Panc1 (cell line): ENCODE measurements around the gene SLC39A7. TPM values are rescaled to one million over a fixed set of nuclear protein-coding genes. Genes with fewer than 3 reads are reported as not detected.

ENCODE experiments used
- ATAC-seq: fragments of 200-7000 bp; cut with Tn5 transposase; 2 replicates; pipeline ENCODE4 v1.9.1; 2020; ENCODE audit warnings: mild to moderate bottlenecking, moderate library complexity
- BruUV-seq: library from RNA; stranded (reverse); fragments of 400-500 nt; replicated peaks from 2 replicates; lab custom pipeline; 2021; lab: Mats Ljungman, UMichigan
- CTCF ChIA-PET: fragments of 300-600 bp; sonication (Branson Sonifier 250); formaldehyde crosslinking; loops from one replicate; lab custom pipeline; 2022; ENCODE audit warnings: antibody characterized with exemption; lab: Charles Lee
- POLR2A ChIA-PET: fragments of 300-600 bp; sonication (Branson Sonifier 250); formaldehyde crosslinking; loops from one replicate; lab custom pipeline; 2022; ENCODE audit warnings: antibody characterized with exemption; lab: Charles Lee
- DNase-seq: peaks from one replicate; pipeline ENCODE4 v3.0.0-alpha.2; 2010; ENCODE audit warnings: low read depth, low spot score
- H3K27ac ChIP-seq: 2 replicates; pipeline ENCODE4 v1.5.1; 2011; ENCODE audit warnings: mild to moderate bottlenecking, low read length, inconsistent platforms
- H3K27me3 ChIP-seq: fragments of 200-500 bp; sonication (Bioruptor generic); 2 replicates; pipeline ENCODE4 v1.6.0; 2014; ENCODE audit warnings: low read length, inconsistent platforms; ENCODE audit not compliant: control insufficient read depth, insufficient read depth
- H3K36me3 ChIP-seq: fragments of 200-500 bp; sonication (Bioruptor generic); 2 replicates; pipeline ENCODE4 v1.5.1; 2014; ENCODE audit warnings: inconsistent platforms, mild to moderate bottlenecking, low read length, moderate library complexity; ENCODE audit not compliant: control insufficient read depth, insufficient read depth
- H3K4me1 ChIP-seq: 2 replicates; pipeline ENCODE4 v1.5.1; 2011; ENCODE audit warnings: inconsistent platforms, mild to moderate bottlenecking, low read length, moderate library complexity; ENCODE audit not compliant: control insufficient read depth, insufficient read depth
- H3K4me3 ChIP-seq, 2 experiments: 2 replicates each; pipeline ENCODE4 v1.5.1; 2011 to 2012; ENCODE audit warnings: low read depth in 2 of 2, low read length in 2 of 2, mild to moderate bottlenecking in 2 of 2, inconsistent platforms in 1 of 2, moderate library complexity in 1 of 2
- H3K9me3 ChIP-seq: fragments of 200-500 bp; sonication (Bioruptor generic); 2 replicates; pipeline ENCODE4 v1.5.1; 2014; ENCODE audit warnings: low read depth, mild to moderate bottlenecking, inconsistent platforms, low read length, moderate library complexity; ENCODE audit not compliant: control insufficient read depth, insufficient read depth
- POLR2AphosphoS5 ChIP-seq: IDR thresholded peaks from 2 replicates; pipeline ENCODE4 v1.6.1; 2012; ENCODE audit warnings: mild to moderate bottlenecking, low read depth, low read length, moderate library complexity
- SIN3A ChIP-seq: IDR thresholded peaks from 2 replicates; pipeline ENCODE4 v1.6.1; 2012; ENCODE audit warnings: low read depth, mild to moderate bottlenecking, low read length, moderate library complexity, borderline replicate concordance; ENCODE audit not compliant: insufficient read depth
- TCF7L2 ChIP-seq: IDR thresholded peaks from 2 replicates; pipeline ENCODE4 v1.6.1; 2011; ENCODE audit warnings: mild to moderate bottlenecking, low read depth, low read length, inconsistent platforms
- in situ Hi-C: cut with HindIII; loops from 2 replicates; pipeline ENCODE4 v1.10.0; 2016; ENCODE audit warnings: low sequenced_read_pairs, low pct_unique_long_range_greater_than_20kb
- intact Hi-C: fragments of 100-400 bp; cut with micrococcal nuclease; formaldehyde crosslinking; loops from one replicate; pipeline ENCODE4 v1.10.0; 2022; ENCODE audit not compliant: unreplicated experiment
- total RNA-seq: library from RNA; stranded (reverse); gene quantifications from one replicate; pipeline ENCODE4 v1.2.1, GENCODE V29; 2021; ENCODE audit not compliant: unreplicated experiment
- TF ChIP-seq, protein P1 (sequence below): fragments of 450-650 bp; IDR thresholded peaks from 2 replicates; pipeline ENCODE4 v1.5.1; 2017; ENCODE audit warnings: mild to moderate bottlenecking
- TF ChIP-seq, protein P2 (sequence below), 2 experiments: IDR thresholded peaks; 2 replicates each; pipeline ENCODE4 v1.6.1; 2011 to 2012; ENCODE audit warnings: low read depth in 2 of 2, control low read depth in 1 of 2, low read length in 1 of 2, mild to moderate bottlenecking in 1 of 2, moderate library complexity in 1 of 2; ENCODE audit not compliant: insufficient read depth in 1 of 2

The SLC39A7 gene
- total RNA-seq, 1 experiment from 2014 or later: 135 TPM

DNA sequence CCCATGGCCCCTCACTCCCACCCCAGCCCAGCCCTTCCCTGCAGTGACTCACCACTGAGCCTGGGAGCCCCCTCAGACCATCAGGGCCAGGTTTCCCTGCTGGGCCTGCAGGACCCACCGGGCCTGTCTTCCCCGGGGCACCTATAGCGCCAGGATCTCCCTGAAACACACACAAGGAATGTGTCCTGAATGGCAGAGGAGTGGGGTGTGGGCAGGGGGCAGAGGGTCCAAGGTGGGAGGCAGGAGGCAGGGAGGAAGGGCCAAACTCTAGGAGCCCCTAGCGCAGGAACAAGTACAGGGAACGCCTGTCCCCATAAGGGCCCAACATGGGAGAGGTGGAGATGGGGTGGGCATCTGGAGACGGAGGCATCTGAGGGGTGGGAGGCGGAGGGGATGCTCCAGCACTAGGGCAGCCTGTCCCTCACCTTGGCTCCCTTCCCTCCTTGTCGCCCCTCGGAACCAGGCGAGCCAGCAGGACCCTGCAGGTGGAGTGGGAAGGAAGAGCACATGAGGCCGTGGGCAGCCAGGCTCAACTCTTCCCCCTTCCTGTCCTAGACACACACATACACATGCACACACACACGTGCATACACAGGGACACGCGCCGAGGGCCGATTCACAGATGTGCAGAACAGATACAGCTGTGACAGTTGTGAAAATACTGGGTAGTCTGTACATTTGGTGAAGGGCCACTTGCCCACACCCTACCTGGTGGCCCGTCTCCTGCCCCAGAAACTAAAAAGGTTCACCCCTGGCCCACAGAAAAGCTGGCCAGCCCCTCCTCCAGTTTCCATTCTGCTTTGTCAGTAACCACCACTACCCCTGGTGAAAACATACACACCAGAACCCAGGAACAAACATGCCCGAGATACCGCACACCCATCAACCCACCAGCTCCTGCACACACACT lies 33.0 kb upstream of the SLC39A7 start:
- in situ Hi-C loops: no loop called here
- H3K36me3 ChIP-seq: no peaks in the 10 kb centered on the region
- DNase-seq (no peak), ATAC-seq (no peak)
- POLR2A ChIA-PET: no interaction called here
- TF ChIP-seq TCF7L2 (no peak), SIN3A (no peak), POLR2AphosphoS5 (no peak)
- TF ChIP-seq, protein P1, sequence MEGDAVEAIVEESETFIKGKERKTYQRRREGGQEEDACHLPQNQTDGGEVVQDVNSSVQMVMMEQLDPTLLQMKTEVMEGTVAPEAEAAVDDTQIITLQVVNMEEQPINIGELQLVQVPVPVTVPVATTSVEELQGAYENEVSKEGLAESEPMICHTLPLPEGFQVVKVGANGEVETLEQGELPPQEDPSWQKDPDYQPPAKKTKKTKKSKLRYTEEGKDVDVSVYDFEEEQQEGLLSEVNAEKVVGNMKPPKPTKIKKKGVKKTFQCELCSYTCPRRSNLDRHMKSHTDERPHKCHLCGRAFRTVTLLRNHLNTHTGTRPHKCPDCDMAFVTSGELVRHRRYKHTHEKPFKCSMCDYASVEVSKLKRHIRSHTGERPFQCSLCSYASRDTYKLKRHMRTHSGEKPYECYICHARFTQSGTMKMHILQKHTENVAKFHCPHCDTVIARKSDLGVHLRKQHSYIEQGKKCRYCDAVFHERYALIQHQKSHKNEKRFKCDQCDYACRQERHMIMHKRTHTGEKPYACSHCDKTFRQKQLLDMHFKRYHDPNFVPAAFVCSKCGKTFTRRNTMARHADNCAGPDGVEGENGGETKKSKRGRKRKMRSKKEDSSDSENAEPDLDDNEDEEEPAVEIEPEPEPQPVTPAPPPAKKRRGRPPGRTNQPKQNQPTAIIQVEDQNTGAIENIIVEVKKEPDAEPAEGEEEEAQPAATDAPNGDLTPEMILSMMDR: no peak
- TF ChIP-seq, protein P2, sequence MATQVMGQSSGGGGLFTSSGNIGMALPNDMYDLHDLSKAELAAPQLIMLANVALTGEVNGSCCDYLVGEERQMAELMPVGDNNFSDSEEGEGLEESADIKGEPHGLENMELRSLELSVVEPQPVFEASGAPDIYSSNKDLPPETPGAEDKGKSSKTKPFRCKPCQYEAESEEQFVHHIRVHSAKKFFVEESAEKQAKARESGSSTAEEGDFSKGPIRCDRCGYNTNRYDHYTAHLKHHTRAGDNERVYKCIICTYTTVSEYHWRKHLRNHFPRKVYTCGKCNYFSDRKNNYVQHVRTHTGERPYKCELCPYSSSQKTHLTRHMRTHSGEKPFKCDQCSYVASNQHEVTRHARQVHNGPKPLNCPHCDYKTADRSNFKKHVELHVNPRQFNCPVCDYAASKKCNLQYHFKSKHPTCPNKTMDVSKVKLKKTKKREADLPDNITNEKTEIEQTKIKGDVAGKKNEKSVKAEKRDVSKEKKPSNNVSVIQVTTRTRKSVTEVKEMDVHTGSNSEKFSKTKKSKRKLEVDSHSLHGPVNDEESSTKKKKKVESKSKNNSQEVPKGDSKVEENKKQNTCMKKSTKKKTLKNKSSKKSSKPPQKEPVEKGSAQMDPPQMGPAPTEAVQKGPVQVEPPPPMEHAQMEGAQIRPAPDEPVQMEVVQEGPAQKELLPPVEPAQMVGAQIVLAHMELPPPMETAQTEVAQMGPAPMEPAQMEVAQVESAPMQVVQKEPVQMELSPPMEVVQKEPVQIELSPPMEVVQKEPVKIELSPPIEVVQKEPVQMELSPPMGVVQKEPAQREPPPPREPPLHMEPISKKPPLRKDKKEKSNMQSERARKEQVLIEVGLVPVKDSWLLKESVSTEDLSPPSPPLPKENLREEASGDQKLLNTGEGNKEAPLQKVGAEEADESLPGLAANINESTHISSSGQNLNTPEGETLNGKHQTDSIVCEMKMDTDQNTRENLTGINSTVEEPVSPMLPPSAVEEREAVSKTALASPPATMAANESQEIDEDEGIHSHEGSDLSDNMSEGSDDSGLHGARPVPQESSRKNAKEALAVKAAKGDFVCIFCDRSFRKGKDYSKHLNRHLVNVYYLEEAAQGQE (IDR thresholded peaks at IDR 0.05; ENCODE audit: insufficient read depth in 1 of 2, low read depth in 2 of 2, low read length in 1 of 2): no peak
- BruUV-seq: no TSS peak
- intact Hi-C loops: no loop called here
- CTCF ChIA-PET: interaction anchor here (0.6 kb wide), 1 partner anchor 80 kb away, joined by 4 read pairs; no protein-coding TSS in a partner anchor
- H3K4me3 ChIP-seq: no peak overlapping the region
- peaks cover 4% of the 10 kb centered on the region for H3K4me1 ChIP-seq
- H3K27ac ChIP-seq: no peak overlapping the region
- H3K27me3 ChIP-seq: no peaks in the 10 kb centered on the region
- no peaks in the 10 kb centered on the region for H3K9me3 ChIP-seq

DNA sequence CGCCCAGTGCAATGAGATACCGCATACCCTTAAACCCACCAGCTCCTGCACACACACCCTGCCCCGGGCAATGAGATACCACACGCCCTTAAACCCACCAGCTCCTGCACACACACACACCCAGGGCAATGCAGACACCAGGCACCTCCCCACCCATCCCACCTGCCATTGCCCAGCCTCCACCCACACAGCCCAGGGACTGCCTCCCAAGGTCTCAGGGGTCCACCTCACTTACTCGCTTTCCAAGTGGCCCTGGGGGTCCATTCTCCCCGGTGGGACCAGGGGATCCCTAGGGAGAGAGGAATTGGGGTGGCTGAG lies 32.4 kb upstream of the SLC39A7 start:
- ChIA-PET POLR2A (no interaction called here), CTCF (no interaction called here)
- in situ Hi-C loops (no loop called here), intact Hi-C loops (no loop called here)
- no peaks in the 10 kb centered on the region for H3K27me3 ChIP-seq
- no peaks in the 10 kb centered on the region for H3K36me3 ChIP-seq
- TF ChIP-seq, protein P1: no peak
- TF ChIP-seq, protein P2 (IDR thresholded peaks at IDR 0.05; ENCODE audit: insufficient read depth in 1 of 2, low read depth in 2 of 2, low read length in 1 of 2): no peak
- TF ChIP-seq POLR2AphosphoS5: no peak
- TF ChIP-seq TCF7L2: no peak
- no peak for TF ChIP-seq SIN3A
- H3K27ac ChIP-seq: no peak overlapping the region
- DNase-seq: no peak
- no peaks in the 10 kb centered on the region for H3K9me3 ChIP-seq
- no peak for ATAC-seq
- BruUV-seq: no TSS peak
- H3K4me1 ChIP-seq: peaks cover 6% of the 10 kb centered on the region
- no peak overlapping the region for H3K4me3 ChIP-seq
